22Rv1 (cell line): ENCODE data around the gene PANX1.

Source experiments
- H3K27ac ChIP-seq: fragments of 450-650 bp; 2 replicates; pipeline ENCODE4 v1.5.1; 2017
- ZFX ChIP-seq: fragments of 450-650 bp; IDR thresholded peaks from 2 replicates; pipeline ENCODE4 v1.6.1; 2017; ENCODE audit warnings: antibody characterized with exemption, borderline replicate concordance
- TF ChIP-seq, protein P1 (sequence below): fragments of 450-650 bp; IDR thresholded peaks from 2 replicates; pipeline ENCODE4 v1.5.1; 2017; ENCODE audit warnings: mild to moderate bottlenecking

PANX1 gene

DNA sequence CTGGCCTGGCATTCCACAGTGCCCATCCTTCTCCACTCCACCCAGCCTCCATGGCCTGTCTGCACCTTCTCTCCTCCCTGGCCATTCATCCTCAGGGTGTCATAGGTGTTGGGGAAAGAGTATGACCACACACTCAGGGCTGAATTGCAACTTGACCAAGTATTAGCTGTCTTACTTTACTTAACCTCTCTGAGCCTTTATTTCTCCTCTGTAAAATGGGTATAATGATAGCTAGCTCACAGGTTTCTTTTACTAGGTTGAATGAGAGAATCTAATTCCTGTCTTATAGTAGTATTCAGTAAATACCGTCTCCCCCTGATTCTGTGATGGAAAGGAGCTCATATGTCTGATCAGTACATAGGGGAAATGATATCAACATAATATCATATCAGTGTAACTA lies 16.0 kb downstream of the PANX1 start:
- no peak overlapping the region for H3K27ac ChIP-seq
- TF ChIP-seq ZFX = no peak
- TF ChIP-seq, protein P1, sequence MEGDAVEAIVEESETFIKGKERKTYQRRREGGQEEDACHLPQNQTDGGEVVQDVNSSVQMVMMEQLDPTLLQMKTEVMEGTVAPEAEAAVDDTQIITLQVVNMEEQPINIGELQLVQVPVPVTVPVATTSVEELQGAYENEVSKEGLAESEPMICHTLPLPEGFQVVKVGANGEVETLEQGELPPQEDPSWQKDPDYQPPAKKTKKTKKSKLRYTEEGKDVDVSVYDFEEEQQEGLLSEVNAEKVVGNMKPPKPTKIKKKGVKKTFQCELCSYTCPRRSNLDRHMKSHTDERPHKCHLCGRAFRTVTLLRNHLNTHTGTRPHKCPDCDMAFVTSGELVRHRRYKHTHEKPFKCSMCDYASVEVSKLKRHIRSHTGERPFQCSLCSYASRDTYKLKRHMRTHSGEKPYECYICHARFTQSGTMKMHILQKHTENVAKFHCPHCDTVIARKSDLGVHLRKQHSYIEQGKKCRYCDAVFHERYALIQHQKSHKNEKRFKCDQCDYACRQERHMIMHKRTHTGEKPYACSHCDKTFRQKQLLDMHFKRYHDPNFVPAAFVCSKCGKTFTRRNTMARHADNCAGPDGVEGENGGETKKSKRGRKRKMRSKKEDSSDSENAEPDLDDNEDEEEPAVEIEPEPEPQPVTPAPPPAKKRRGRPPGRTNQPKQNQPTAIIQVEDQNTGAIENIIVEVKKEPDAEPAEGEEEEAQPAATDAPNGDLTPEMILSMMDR = no peak

DNA sequence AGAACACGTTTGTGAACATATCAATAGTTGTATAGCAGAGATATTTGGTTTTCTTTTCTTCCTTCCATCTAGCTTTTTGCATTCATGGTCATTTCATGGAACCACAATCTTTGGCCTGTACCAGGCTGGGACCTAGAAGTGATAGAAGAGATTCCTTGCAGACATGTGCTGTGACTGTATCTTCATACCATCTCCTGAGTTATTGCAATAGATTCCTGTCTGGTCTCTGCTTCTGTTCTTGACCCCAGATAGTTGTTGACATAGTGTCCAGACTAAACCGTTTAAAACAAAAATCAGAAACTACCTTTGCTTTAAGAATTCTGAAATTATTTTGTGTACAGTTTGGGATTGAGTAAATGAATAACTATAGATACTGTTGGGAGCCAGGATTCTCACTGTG lies 16.8 kb downstream of the PANX1 start:
- no peak overlapping the region for H3K27ac ChIP-seq
- TF ChIP-seq, protein P1 = no peak
- TF ChIP-seq ZFX = no peak

DNA sequence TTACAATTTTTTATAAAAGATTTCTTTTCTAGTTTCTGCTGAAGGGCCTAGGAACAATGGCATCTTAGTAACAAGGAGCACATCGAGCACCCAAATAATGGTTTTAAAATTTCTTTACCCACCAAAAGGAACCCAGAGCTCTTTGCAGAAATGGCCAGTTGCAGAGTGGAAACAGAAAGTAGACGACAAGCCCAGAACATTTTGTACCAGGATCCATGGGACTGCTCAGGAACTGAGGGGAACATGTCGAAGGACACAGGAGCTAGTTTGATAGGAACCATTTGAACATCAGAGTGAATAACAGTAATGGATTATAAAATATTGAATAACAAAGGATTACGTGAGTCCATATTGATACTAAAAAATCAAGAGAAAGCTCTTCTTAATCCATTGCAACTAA lies 17.3 kb downstream of the PANX1 start:
- TF ChIP-seq, protein P1 = no peak
- no peak for TF ChIP-seq ZFX
- no peak overlapping the region for H3K27ac ChIP-seq

DNA sequence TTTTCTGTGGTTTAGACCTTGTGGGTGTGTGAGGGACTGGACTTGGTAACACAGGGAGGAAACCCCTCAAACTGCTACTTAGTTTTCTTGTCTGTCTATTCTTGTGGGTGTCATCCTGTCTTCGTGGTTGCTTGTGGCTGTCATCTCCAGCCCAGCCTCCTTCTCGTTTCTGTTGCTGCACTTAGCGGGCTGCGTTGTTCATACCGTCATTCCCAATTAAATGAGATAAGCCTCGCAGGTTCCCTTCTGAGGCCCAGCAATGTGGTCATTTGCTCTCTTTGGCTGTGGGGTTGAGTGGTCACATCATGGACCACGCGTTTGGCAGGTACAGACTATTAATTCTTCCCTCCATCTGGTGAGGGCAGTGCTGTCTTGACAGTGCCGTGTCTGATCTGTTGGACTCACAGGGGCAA lies 18.8 kb downstream of the PANX1 start:
- TF ChIP-seq, protein P1 = no peak
- no peak for TF ChIP-seq ZFX
- no peak overlapping the region for H3K27ac ChIP-seq

DNA sequence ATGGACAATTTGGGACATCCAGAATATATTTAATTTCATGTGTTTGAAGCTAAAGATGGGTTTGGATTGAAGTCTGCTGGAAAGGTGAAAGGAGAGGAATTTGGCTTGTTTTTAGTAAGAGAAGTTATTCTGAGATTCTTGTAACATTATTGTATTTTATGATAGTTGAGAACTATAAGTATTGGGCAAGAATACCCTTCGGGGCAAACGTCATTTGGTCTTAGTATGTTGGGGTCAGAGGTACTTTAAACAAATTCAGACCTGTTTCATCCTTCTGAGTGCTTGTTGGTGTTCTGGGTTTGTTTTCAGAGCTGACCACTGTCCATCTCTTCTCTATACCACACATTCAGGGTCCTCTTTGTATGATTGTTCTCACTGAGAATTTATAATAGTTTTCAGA lies 19.5 kb downstream of the PANX1 start:
- no peak for TF ChIP-seq ZFX
- TF ChIP-seq, protein P1 = no peak

DNA sequence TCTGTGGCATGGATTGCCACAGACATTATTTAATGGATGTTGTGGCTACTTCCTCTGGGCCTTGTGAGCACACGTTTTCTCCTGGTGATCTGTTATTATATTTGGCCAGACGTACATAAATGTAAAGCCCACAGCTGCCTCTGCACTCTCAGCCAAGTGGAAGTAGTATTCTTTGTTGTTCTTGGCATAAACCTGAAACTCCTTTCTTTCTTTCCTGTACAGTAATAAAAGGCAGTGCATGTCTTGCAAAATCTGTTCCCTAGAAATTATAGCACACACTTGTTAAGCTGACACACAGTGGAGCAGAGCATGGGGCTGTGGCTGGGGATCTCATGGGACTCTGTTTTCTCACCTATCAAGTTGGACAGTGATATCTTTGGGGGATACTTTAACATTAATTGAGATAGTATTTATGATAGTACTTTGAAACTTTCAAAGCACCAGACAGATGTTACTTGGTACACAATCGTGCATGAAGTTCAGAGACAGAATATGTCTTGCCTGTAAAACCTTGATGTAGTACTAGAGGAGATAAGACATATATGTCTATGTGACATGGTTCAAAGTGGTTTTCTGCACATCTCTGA lies 20.9 kb downstream of the PANX1 start:
- TF ChIP-seq ZFX = no peak
- TF ChIP-seq, protein P1 = no peak
- H3K27ac ChIP-seq = no peak overlapping the region

More for the DNA sequence above, 19.5 kb downstream of the PANX1 start:
- H3K27ac ChIP-seq = no peak overlapping the region

DNA sequence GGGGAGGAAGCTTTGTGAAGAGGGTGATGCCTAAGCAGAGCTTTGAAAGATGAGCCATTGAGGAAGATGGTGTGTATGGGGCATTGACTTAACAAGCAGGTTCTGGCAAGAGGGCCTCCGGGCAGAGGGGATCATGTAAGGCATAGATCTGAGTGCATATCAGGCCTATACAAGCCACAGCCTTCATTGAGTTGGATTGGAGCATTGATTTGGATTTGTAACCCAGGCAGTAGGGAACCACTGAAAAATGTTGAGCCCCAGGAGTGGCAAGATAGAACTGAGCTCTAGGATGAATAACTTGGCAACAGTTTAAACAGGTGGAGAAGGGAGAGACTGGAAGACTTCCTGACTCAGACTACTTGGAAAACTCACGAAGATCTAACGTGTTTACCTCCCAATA lies 21.4 kb downstream of the PANX1 start:
- H3K27ac ChIP-seq = no peak overlapping the region
- TF ChIP-seq, protein P1 = no peak
- no peak for TF ChIP-seq ZFX
